Hepatocyte (in vitro differentiated cells): Measurements from ENCODE around the gene ANO9.

Experiments
- CTCF ChIP-seq: fragments of 200-600 bp; sonication (generic); IDR thresholded peaks from 2 replicates; pipeline ENCODE4 v1.5.1; 2016; ENCODE audit warnings: antibody characterized with exemption, mild to moderate bottlenecking; ENCODE audit not compliant: poor library complexity
- EZH2 ChIP-seq: fragments of 200-600 bp; sonication (generic); IDR thresholded peaks from 2 replicates; pipeline ENCODE4 v1.6.1; 2016; ENCODE audit warnings: antibody characterized with exemption, mild to moderate bottlenecking, borderline replicate concordance
- EZH2phosphoT487 ChIP-seq: fragments of 200-600 bp; sonication (generic); IDR thresholded peaks from one replicate; pipeline ENCODE4 v1.6.1; 2018; ENCODE audit warnings: antibody characterized with exemption, mild to moderate bottlenecking, low read depth, moderate library complexity; ENCODE audit not compliant: unreplicated experiment, severe bottlenecking

- TF ChIP-seq CTCF (no peak), EZH2 (no peak), EZH2phosphoT487 (no peak)
Observed at GRCh38 chr11:438101-438844, 3.5 kb downstream of the ANO9 start.
